Spleen (tissue), 11 donors: Measurements from ENCODE around the gene B9D1. TPM values are rescaled to one million over a fixed set of nuclear protein-coding genes. Genes with fewer than 3 reads are reported as not detected.
A peak's percentile ranks its signal among the peaks of the same experiment; 100 is the strongest.

Source experiments
- DNase-seq: peaks from one replicate; pipeline ENCODE4 v3.0.0-alpha.2; 2020
- H3K27ac ChIP-seq, 8 donors: fragments of 200-600 bp; sonication (generic) in 7 of 8; 1 replicate in 4 of 8; 2 replicates in 4 of 8; pipeline versions ENCODE4 v1.5.0 to v1.8.0; 2016 to 2021; ENCODE audit warnings: inconsistent platforms in 4 of 8, mild to moderate bottlenecking in 4 of 8, moderate library complexity in 1 of 8
- H3K27me3 ChIP-seq, 7 donors: fragments of 200-600 bp; sonication (generic) in 6 of 7; replicated peaks in 1 of 7; 1 replicate in 4 of 7; 2 replicates in 3 of 7; pipeline versions ENCODE4 v1.5.0 to v1.8.0; 2016 to 2021; ENCODE audit warnings: inconsistent platforms in 3 of 7, mild to moderate bottlenecking in 1 of 7
- H3K36me3 ChIP-seq, 6 donors: fragments of 200-600 bp; sonication (generic) in 5 of 6; 1 replicate in 4 of 6; 2 replicates in 2 of 6; pipeline versions ENCODE4 v1.5.0 to v1.8.0; 2016 to 2021; ENCODE audit warnings: inconsistent platforms in 2 of 6
- H3K4me1 ChIP-seq, 6 donors: fragments of 200-600 bp; sonication (generic) in 5 of 6; 1 replicate in 3 of 6; 2 replicates in 3 of 6; pipeline versions ENCODE4 v1.5.0 to v1.8.0; 2016 to 2021; ENCODE audit warnings: inconsistent platforms in 3 of 6
- H3K4me3 ChIP-seq, 8 donors: fragments of 200-600 bp; sonication (generic) in 7 of 8; 1 replicate in 4 of 8; 2 replicates in 4 of 8; pipeline versions ENCODE4 v1.5.0 to v1.8.0; 2016 to 2021; ENCODE audit warnings: inconsistent platforms in 4 of 8, mild to moderate bottlenecking in 4 of 8, moderate library complexity in 2 of 8
- H3K9me3 ChIP-seq, 8 donors: fragments of 200-600 bp; sonication (generic) in 7 of 8; 1 replicate in 4 of 8; 2 replicates in 4 of 8; pipeline versions ENCODE4 v1.5.0 to v1.8.0; 2016 to 2021; ENCODE audit warnings: inconsistent platforms in 4 of 8
- CTCF ChIP-seq, 11 experiments: fragments of 200-600 bp in 7 of 11; fragments of 450-650 bp in 4 of 11; sonication (generic) in 4 of 11; IDR thresholded peaks in 8 of 11; conservative IDR thresholded peaks in 3 of 11; 1 replicate in 7 of 11; 2 replicates in 4 of 11; pipeline versions ENCODE4 v1.4.0 to v1.8.0; 2016 to 2021; ENCODE audit warnings: antibody characterized with exemption in 11 of 11, inconsistent platforms in 4 of 11, mild to moderate bottlenecking in 1 of 11
- POLR2A ChIP-seq, 3 donors: fragments of 450-650 bp; IDR thresholded peaks; one replicate each; pipeline ENCODE4 v1.5.1; 2017; ENCODE audit warnings: antibody characterized with exemption in 3 of 3, mild to moderate bottlenecking in 1 of 3
- POLR2AphosphoS5 ChIP-seq, 3 donors: sonication (generic); formaldehyde crosslinking; IDR thresholded peaks; one replicate each; pipeline ENCODE4 v1.5.1; 2017; ENCODE audit warnings: antibody characterized with exemption in 3 of 3
- WGBS, 5 donors: extraction: QIAGEN DNeasy Blood & Tissue Kit in 3 of 5; methylation state at CpG; one replicate each; pipeline versions ENCODE4 v1.1.5 to v1.1.7; 2013 to 2018; 5-methylcytosine and 5-hydroxymethylcytosine counted together
- intact Hi-C: fragments of 100-400 bp; cut with DNase I; formaldehyde crosslinking; loops from one replicate; pipeline ENCODE4 v1.15.0; 2023; ENCODE audit warnings: low total_unique reads
- polyA plus RNA-seq, 3 donors: library from polyadenylated mRNA; stranded (reverse); fragments of 200-250 nt; gene quantifications; one replicate each; pipeline ENCODE4 v1.2.1, GENCODE V29; 2013
- total RNA-seq, 7 donors: library from RNA; depleted of rRNA in 3 of 7; stranded (reverse); fragments of >200 nt in 3 of 7; fragmentation: NEBNext Ultra II Directional in 4 of 7; extraction: Animal tissue kit (Norgen Biotek cat#: 25700) in 4 of 7; gene quantifications; one replicate each; pipeline versions ENCODE4 v1.1.0 to v1.2.1, GENCODE V29; 2016 to 2021
- donor health status: healthy with polysubstance abuse.
- donor health status: DM: no; HTN: no; CAD: no; lungs with moderate emphysema.
- donor health status: DM: no; HTN: no; CAD: no.
- donor health status: Bipolar disorder and iron deficiency.
- donor health status: healthy.
- donor health status: DM: no; HTN: no; CAD: no.
- donor health status: DM: yes; HTN: yes; CAD: no.

Gene B9D1
- total and polyA plus RNA-seq, 10 donors: 4.3 to 14.1 (median 7.3) TPM

- Histone ChIP-seq H3K27me3 (peaks cover 0 to 23% (median 0%) of the 10 kb centered on the region in 7 donors), H3K4me3 (no peak overlapping the region), H3K27ac (peak overlapping the region in 5 of 8 donors; percentile 13 to 82 (median 71)), H3K36me3 (no peaks in the 10 kb centered on the region), H3K4me1 (peaks cover 43 to 66% (median 50%) of the 10 kb centered on the region in 6 donors), H3K9me3 (no peaks in the 10 kb centered on the region)
- peak; percentile 65 for DNase-seq
- intact Hi-C loops: no loop called here
- 82 to 87% (median 85%) methylated on average over 5 of the region's 5 CpGs for WGBS, 5 donors
- TF ChIP-seq POLR2A (IDR thresholded peaks at IDR 0.05) (no peak), POLR2AphosphoS5 (IDR thresholded peaks at IDR 0.05) (no peak), CTCF (IDR thresholded peaks at IDR 0.05 in 8 of 11, conservative IDR thresholded peaks at IDR 0.05 in 3 of 11) (no peak)
These were observed 61.1 kb downstream of the B9D1 start for GRCh38 chr17:19301274-19301951.

- DNase-seq: no peak
- no peak for TF ChIP-seq POLR2A (IDR thresholded peaks at IDR 0.05)
- no peak for TF ChIP-seq POLR2AphosphoS5 (IDR thresholded peaks at IDR 0.05)
- TF ChIP-seq CTCF (IDR thresholded peaks at IDR 0.05 in 8 of 11, conservative IDR thresholded peaks at IDR 0.05 in 3 of 11): no peak
- H3K4me1 ChIP-seq: peaks cover 28 to 60% (median 38%) of the 10 kb centered on the region in 6 donors
- peaks cover 0 to 23% (median 0%) of the 10 kb centered on the region in 7 donors for H3K27me3 ChIP-seq
- H3K36me3 ChIP-seq: no peaks in the 10 kb centered on the region
- WGBS, 5 donors: 93 to 97% (median 96%) methylated on average over 7 of the region's 7 CpGs
- H3K4me3 ChIP-seq: no peak overlapping the region
- no peaks in the 10 kb centered on the region for H3K9me3 ChIP-seq
- intact Hi-C loops: no loop called here
- H3K27ac ChIP-seq: no peak overlapping the region
These were observed 62.7 kb downstream of the B9D1 start for GRCh38 chr17:19299866-19300265.

- no peak for TF ChIP-seq POLR2A (IDR thresholded peaks at IDR 0.05)
- no peak for TF ChIP-seq POLR2AphosphoS5 (IDR thresholded peaks at IDR 0.05)
- TF ChIP-seq CTCF (IDR thresholded peaks at IDR 0.05 in 8 of 11, conservative IDR thresholded peaks at IDR 0.05 in 3 of 11): no peak
- Histone ChIP-seq H3K27me3 (peaks cover 0 to 23% (median 0%) of the 10 kb centered on the region in 7 donors), H3K27ac (no peak overlapping the region), H3K4me1 (peaks cover 23 to 60% (median 32%) of the 10 kb centered on the region in 6 donors), H3K36me3 (no peaks in the 10 kb centered on the region), H3K9me3 (no peaks in the 10 kb centered on the region), H3K4me3 (no peak overlapping the region)
- 76 to 91% (median 84%) methylated on average over 4 of the region's 4 CpGs for WGBS, 5 donors
- intact Hi-C loops: no loop called here
- no peak for DNase-seq
These were observed 63.2 kb downstream of the B9D1 start for GRCh38 chr17:19299214-19299747.

GRCh38 chr17:19298569-19299213, 63.8 kb downstream of the B9D1 start:
- WGBS, 5 donors: 85 to 91% (median 89%) methylated on average over 6 of the region's 6 CpGs
- Histone ChIP-seq H3K36me3 (no peaks in the 10 kb centered on the region), H3K4me1 (peaks cover 19 to 57% (median 26%) of the 10 kb centered on the region in 6 donors), H3K4me3 (no peak overlapping the region), H3K27me3 (peaks cover 0 to 23% (median 0%) of the 10 kb centered on the region in 7 donors), H3K27ac (no peak overlapping the region), H3K9me3 (no peaks in the 10 kb centered on the region)
- no peak for DNase-seq
- TF ChIP-seq POLR2AphosphoS5 (IDR thresholded peaks at IDR 0.05): no peak
- no peak for TF ChIP-seq POLR2A (IDR thresholded peaks at IDR 0.05)
- no peak for TF ChIP-seq CTCF (IDR thresholded peaks at IDR 0.05 in 8 of 11, conservative IDR thresholded peaks at IDR 0.05 in 3 of 11)
- intact Hi-C loops: no loop called here
